ENCODE measurements around the gene CENPX. TPM values are rescaled to one million over a fixed set of nuclear protein-coding genes. Genes with fewer than 3 reads are reported as not detected.
A peak's percentile ranks its signal among the peaks of the same experiment; 100 is the strongest.

CENPX gene
- total and polyA plus RNA-seq, 2 experiments from 2014 or later, result 58.2 to 83.2 TPM

- H3K4me1 ChIP-seq (ENCODE audit: insufficient read depth), result peaks cover 19% of the 10 kb centered on the region
- H3K9me2 ChIP-seq (replicated peaks; ENCODE audit: insufficient read depth), result no peaks in the 10 kb centered on the region
- H3K27me3 ChIP-seq, result no peaks in the 10 kb centered on the region
- no peak overlapping the region for H2AFZ ChIP-seq
- H3K79me2 ChIP-seq, result peaks cover 7% of the 10 kb centered on the region
- no peak for DNase-seq (ENCODE audit: low spot score)
- TF ChIP-seq CTCF (IDR thresholded peaks at IDR 0.05; ENCODE audit: poor library complexity) (no peak), EZH2phosphoT487 (IDR thresholded peaks at IDR 0.05; ENCODE audit: low read depth, severe bottlenecking, unreplicated experiment) (no peak), EZH2 (IDR thresholded peaks at IDR 0.05; ENCODE audit: borderline replicate concordance) (no peak)
- no peaks in the 10 kb centered on the region for H3K36me3 ChIP-seq (replicated peaks; ENCODE audit: insufficient read depth, low read depth)
- H3K9me3 ChIP-seq (ENCODE audit: low read depth), result no peaks in the 10 kb centered on the region
- H3K27ac ChIP-seq, result no peak overlapping the region
- H4K20me1 ChIP-seq (ENCODE audit: insufficient read depth, poor library complexity, severe bottlenecking), result no peaks in the 10 kb centered on the region
- no peak overlapping the region for H3K4me2 ChIP-seq
- H3K4me3 ChIP-seq, result no peak overlapping the region
- 96% methylated on average over 30 of the region's 30 CpGs for WGBS (ENCODE audit: low lambda C conversion rate, missing lambda C conversion rate)
Observed at GRCh38 chr17:82005701-82006348, 16.9 kb downstream of the CENPX start.

GRCh38 chr17:82004517-82005455, 17.9 kb downstream of the CENPX start:
- Histone ChIP-seq H3K27ac (peak overlapping the region; percentile 58), H4K20me1 (ENCODE audit: insufficient read depth, poor library complexity, severe bottlenecking) (no peaks in the 10 kb centered on the region), H3K4me3 (no peak overlapping the region), H3K79me2 (peaks cover 7% of the 10 kb centered on the region), H2AFZ (no peak overlapping the region), H3K4me2 (no peak overlapping the region), H3K36me3 (replicated peaks; ENCODE audit: insufficient read depth, low read depth) (no peaks in the 10 kb centered on the region), H3K27me3 (no peaks in the 10 kb centered on the region), H3K9me2 (replicated peaks; ENCODE audit: insufficient read depth) (no peaks in the 10 kb centered on the region), H3K9me3 (ENCODE audit: low read depth) (no peaks in the 10 kb centered on the region), H3K4me1 (ENCODE audit: insufficient read depth) (peaks cover 25% of the 10 kb centered on the region)
- TF ChIP-seq EZH2phosphoT487 (IDR thresholded peaks at IDR 0.05; ENCODE audit: low read depth, severe bottlenecking, unreplicated experiment), result no peak
- no peak for TF ChIP-seq EZH2 (IDR thresholded peaks at IDR 0.05; ENCODE audit: borderline replicate concordance)
- no peak for TF ChIP-seq CTCF (IDR thresholded peaks at IDR 0.05; ENCODE audit: poor library complexity)
- DNase-seq (ENCODE audit: low spot score), result no peak
- WGBS (ENCODE audit: low lambda C conversion rate, missing lambda C conversion rate), result 95% methylated on average over 37 of the region's 41 CpGs

GRCh38 chr17:82003411-82004381, 19.0 kb downstream of the CENPX start:
- DNase-seq (ENCODE audit: low spot score), result peak; percentile 88
- H3K4me2 ChIP-seq, result peak overlapping the region; percentile 43
- H3K4me3 ChIP-seq, result no peak overlapping the region
- no peak for TF ChIP-seq EZH2phosphoT487 (IDR thresholded peaks at IDR 0.05; ENCODE audit: low read depth, severe bottlenecking, unreplicated experiment)
- no peaks in the 10 kb centered on the region for H3K9me2 ChIP-seq (replicated peaks; ENCODE audit: insufficient read depth)
- 63% methylated on average over 50 of the region's 53 CpGs for WGBS (ENCODE audit: low lambda C conversion rate, missing lambda C conversion rate)
- H3K36me3 ChIP-seq (replicated peaks; ENCODE audit: insufficient read depth, low read depth), result no peaks in the 10 kb centered on the region
- no peak overlapping the region for H2AFZ ChIP-seq
- H3K27ac ChIP-seq, result peak overlapping the region; percentile 68
- peaks cover 28% of the 10 kb centered on the region for H3K4me1 ChIP-seq (ENCODE audit: insufficient read depth)
- peaks cover 7% of the 10 kb centered on the region for H3K79me2 ChIP-seq
- no peaks in the 10 kb centered on the region for H4K20me1 ChIP-seq (ENCODE audit: insufficient read depth, poor library complexity, severe bottlenecking)
- no peaks in the 10 kb centered on the region for H3K27me3 ChIP-seq
- H3K9me3 ChIP-seq (ENCODE audit: low read depth), result no peaks in the 10 kb centered on the region
